ENCODE results near the gene ZNF624.

Gene ZNF624

GRCh38 chr17:16661217-16661616, 7.6 kb upstream of the ZNF624 start:
- Histone ChIP-seq H3K9me3 (ENCODE audit: control insufficient read depth, insufficient read depth, low read length) (no peaks in the 10 kb centered on the region), H3K4me3 (ENCODE audit: low read depth, low read length) (no peak overlapping the region), H3K4me1 (ENCODE audit: control insufficient read depth, insufficient read depth, low read length) (no peaks in the 10 kb centered on the region), H3K36me3 (ENCODE audit: control insufficient read depth, insufficient read depth, low read length) (no peaks in the 10 kb centered on the region), H3K9ac (ENCODE audit: low read depth, low read length) (no peak overlapping the region), H3K27me3 (ENCODE audit: control insufficient read depth, insufficient read depth, low read length) (peaks cover 11% of the 10 kb centered on the region)

- peaks cover 7% of the 10 kb centered on the region for H3K4me1 ChIP-seq (ENCODE audit: control insufficient read depth, insufficient read depth, low read length)
- H3K9ac ChIP-seq (ENCODE audit: low read depth, low read length), result peak overlapping the region; percentile 55
- H3K9me3 ChIP-seq (ENCODE audit: control insufficient read depth, insufficient read depth, low read length), result no peaks in the 10 kb centered on the region
- H3K4me3 ChIP-seq (ENCODE audit: low read depth, low read length), result peak overlapping the region; percentile 63
- no peaks in the 10 kb centered on the region for H3K27me3 ChIP-seq (ENCODE audit: control insufficient read depth, insufficient read depth, low read length)
- no peaks in the 10 kb centered on the region for H3K36me3 ChIP-seq (ENCODE audit: control insufficient read depth, insufficient read depth, low read length)
Measured at GRCh38 chr17:16652847-16653366, 743 bp downstream of the ZNF624 start.

GRCh38 chr17:16652252-16652651, 1.4 kb downstream of the ZNF624 start:
- Histone ChIP-seq H3K4me1 (ENCODE audit: control insufficient read depth, insufficient read depth, low read length) (peaks cover 7% of the 10 kb centered on the region), H3K9ac (ENCODE audit: low read depth, low read length) (no peak overlapping the region), H3K4me3 (ENCODE audit: low read depth, low read length) (no peak overlapping the region)

GRCh38 chr17:16649585-16649984, 4.1 kb downstream of the ZNF624 start:
- H3K9me3 ChIP-seq (ENCODE audit: control insufficient read depth, insufficient read depth, low read length), result no peaks in the 10 kb centered on the region
- no peak overlapping the region for H3K9ac ChIP-seq (ENCODE audit: low read depth, low read length)
- no peaks in the 10 kb centered on the region for H3K36me3 ChIP-seq (ENCODE audit: control insufficient read depth, insufficient read depth, low read length)
- no peaks in the 10 kb centered on the region for H3K27me3 ChIP-seq (ENCODE audit: control insufficient read depth, insufficient read depth, low read length)
- H3K4me1 ChIP-seq (ENCODE audit: control insufficient read depth, insufficient read depth, low read length), result peaks cover 7% of the 10 kb centered on the region
- no peak overlapping the region for H3K4me3 ChIP-seq (ENCODE audit: low read depth, low read length)

More at GRCh38 chr17:16652252-16652651, 1.4 kb downstream of the ZNF624 start:
- H3K9me3 ChIP-seq (ENCODE audit: control insufficient read depth, insufficient read depth, low read length), result no peaks in the 10 kb centered on the region
- H3K36me3 ChIP-seq (ENCODE audit: control insufficient read depth, insufficient read depth, low read length), result no peaks in the 10 kb centered on the region
- no peaks in the 10 kb centered on the region for H3K27me3 ChIP-seq (ENCODE audit: control insufficient read depth, insufficient read depth, low read length)

- Histone ChIP-seq H3K36me3 (ENCODE audit: control insufficient read depth, insufficient read depth, low read length) (no peaks in the 10 kb centered on the region), H3K4me1 (ENCODE audit: control insufficient read depth, insufficient read depth, low read length) (no peaks in the 10 kb centered on the region), H3K9ac (ENCODE audit: low read depth, low read length) (no peak overlapping the region), H3K27me3 (ENCODE audit: control insufficient read depth, insufficient read depth, low read length) (no peaks in the 10 kb centered on the region), H3K4me3 (ENCODE audit: low read depth, low read length) (no peak overlapping the region), H3K9me3 (ENCODE audit: control insufficient read depth, insufficient read depth, low read length) (no peaks in the 10 kb centered on the region)
Measured at GRCh38 chr17:16639438-16639837, 14.2 kb downstream of the ZNF624 start.

- Histone ChIP-seq H3K9ac (ENCODE audit: low read depth, low read length) (no peak overlapping the region), H3K9me3 (ENCODE audit: control insufficient read depth, insufficient read depth, low read length) (peaks cover 27% of the 10 kb centered on the region), H3K27me3 (ENCODE audit: control insufficient read depth, insufficient read depth, low read length) (no peaks in the 10 kb centered on the region), H3K4me3 (ENCODE audit: low read depth, low read length) (no peak overlapping the region), H3K36me3 (ENCODE audit: control insufficient read depth, insufficient read depth, low read length) (no peaks in the 10 kb centered on the region), H3K4me1 (ENCODE audit: control insufficient read depth, insufficient read depth, low read length) (no peaks in the 10 kb centered on the region)
Measured at GRCh38 chr17:16623282-16623681, 30.4 kb downstream of the ZNF624 start.

- no peaks in the 10 kb centered on the region for H3K27me3 ChIP-seq (ENCODE audit: control insufficient read depth, insufficient read depth, low read length)
- no peak overlapping the region for H3K9ac ChIP-seq (ENCODE audit: low read depth, low read length)
- H3K4me3 ChIP-seq (ENCODE audit: low read depth, low read length), result no peak overlapping the region
- H3K9me3 ChIP-seq (ENCODE audit: control insufficient read depth, insufficient read depth, low read length), result peaks cover 27% of the 10 kb centered on the region
- H3K36me3 ChIP-seq (ENCODE audit: control insufficient read depth, insufficient read depth, low read length), result no peaks in the 10 kb centered on the region
- H3K4me1 ChIP-seq (ENCODE audit: control insufficient read depth, insufficient read depth, low read length), result no peaks in the 10 kb centered on the region
Measured at GRCh38 chr17:16622540-16623277, 30.9 kb downstream of the ZNF624 start.

- no peaks in the 10 kb centered on the region for H3K27me3 ChIP-seq (ENCODE audit: control insufficient read depth, insufficient read depth, low read length)
- H3K9ac ChIP-seq (ENCODE audit: low read depth, low read length), result no peak overlapping the region
- H3K4me1 ChIP-seq (ENCODE audit: control insufficient read depth, insufficient read depth, low read length), result no peaks in the 10 kb centered on the region
- H3K9me3 ChIP-seq (ENCODE audit: control insufficient read depth, insufficient read depth, low read length), result peaks cover 8% of the 10 kb centered on the region
- no peaks in the 10 kb centered on the region for H3K36me3 ChIP-seq (ENCODE audit: control insufficient read depth, insufficient read depth, low read length)
- no peak overlapping the region for H3K4me3 ChIP-seq (ENCODE audit: low read depth, low read length)
Measured at GRCh38 chr17:16617481-16618060, 36.1 kb downstream of the ZNF624 start.

GRCh38 chr17:16599537-16599936, 54.1 kb downstream of the ZNF624 start:
- no peak overlapping the region for H3K9ac ChIP-seq (ENCODE audit: low read depth, low read length)
- H3K4me3 ChIP-seq (ENCODE audit: low read depth, low read length), result no peak overlapping the region
- H3K4me1 ChIP-seq (ENCODE audit: control insufficient read depth, insufficient read depth, low read length), result no peaks in the 10 kb centered on the region
- H3K27me3 ChIP-seq (ENCODE audit: control insufficient read depth, insufficient read depth, low read length), result no peaks in the 10 kb centered on the region
- no peaks in the 10 kb centered on the region for H3K9me3 ChIP-seq (ENCODE audit: control insufficient read depth, insufficient read depth, low read length)
- H3K36me3 ChIP-seq (ENCODE audit: control insufficient read depth, insufficient read depth, low read length), result no peaks in the 10 kb centered on the region

- Histone ChIP-seq H3K9me3 (ENCODE audit: control insufficient read depth, insufficient read depth, low read length) (no peaks in the 10 kb centered on the region), H3K36me3 (ENCODE audit: control insufficient read depth, insufficient read depth, low read length) (no peaks in the 10 kb centered on the region)
Measured at GRCh38 chr17:16593356-16594102, 60.1 kb downstream of the ZNF624 start.

GRCh38 chr17:16589097-16589969, 64.3 kb downstream of the ZNF624 start:
- peaks cover 28% of the 10 kb centered on the region for H3K27me3 ChIP-seq (ENCODE audit: control insufficient read depth, insufficient read depth, low read length)
- H3K4me1 ChIP-seq (ENCODE audit: control insufficient read depth, insufficient read depth, low read length), result no peaks in the 10 kb centered on the region
- H3K9ac ChIP-seq (ENCODE audit: low read depth, low read length), result peak overlapping the region; percentile 47
- no peaks in the 10 kb centered on the region for H3K9me3 ChIP-seq (ENCODE audit: control insufficient read depth, insufficient read depth, low read length)
- H3K36me3 ChIP-seq (ENCODE audit: control insufficient read depth, insufficient read depth, low read length), result no peaks in the 10 kb centered on the region
- peak overlapping the region; percentile 77 for H3K4me3 ChIP-seq (ENCODE audit: low read depth, low read length)

More at GRCh38 chr17:16593356-16594102, 60.1 kb downstream of the ZNF624 start:
- H3K9ac ChIP-seq (ENCODE audit: low read depth, low read length), result no peak overlapping the region
- no peaks in the 10 kb centered on the region for H3K4me1 ChIP-seq (ENCODE audit: control insufficient read depth, insufficient read depth, low read length)
- H3K27me3 ChIP-seq (ENCODE audit: control insufficient read depth, insufficient read depth, low read length), result peaks cover 4% of the 10 kb centered on the region
- H3K4me3 ChIP-seq (ENCODE audit: low read depth, low read length), result no peak overlapping the region
